Measurements from ENCODE around the gene NOTCH4.

DNA sequence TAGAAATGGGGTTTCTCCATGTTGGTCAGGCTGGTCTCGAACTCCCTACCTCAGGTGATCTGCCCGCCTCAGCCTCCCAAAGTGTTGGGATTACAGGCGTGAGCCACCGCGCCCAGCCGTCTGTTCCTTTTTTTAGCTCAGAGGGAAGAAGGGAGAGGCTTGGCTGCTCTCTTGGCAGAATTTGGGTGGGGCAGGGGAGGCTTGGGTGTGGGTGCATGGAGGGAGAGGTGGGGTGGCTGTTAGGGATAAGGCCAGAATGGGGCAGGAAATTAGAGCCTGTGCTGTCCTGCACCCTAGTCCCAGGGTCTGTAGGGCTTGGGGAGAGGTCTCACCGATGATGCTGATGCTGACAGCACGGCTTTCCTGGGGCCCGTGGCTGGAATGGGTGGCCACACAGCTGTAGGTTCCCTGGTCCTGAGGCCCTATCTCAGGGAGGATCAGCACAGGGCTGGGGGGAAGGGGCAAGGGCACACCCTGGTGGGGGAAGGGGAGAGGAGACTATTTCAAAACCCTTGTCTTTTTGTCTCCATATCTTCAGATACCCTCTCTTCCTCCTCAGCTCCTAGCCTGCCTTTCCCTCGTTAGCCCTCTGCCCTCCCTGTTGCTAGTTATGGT, 41.8 kb downstream of the NOTCH4 start:
- TF ChIP-seq JUN (IDR thresholded peaks at IDR 0.05; ENCODE audit: borderline replicate concordance, insufficient read depth, insufficient read length, low read depth) (no peak), POLR2AphosphoS5 (IDR thresholded peaks at IDR 0.05; ENCODE audit: insufficient read depth, low read depth, low read length) (no peak), POLR2A (IDR thresholded peaks at IDR 0.05; ENCODE audit: low read depth, low read length) (no peak)
- TF ChIP-seq, protein P1, sequence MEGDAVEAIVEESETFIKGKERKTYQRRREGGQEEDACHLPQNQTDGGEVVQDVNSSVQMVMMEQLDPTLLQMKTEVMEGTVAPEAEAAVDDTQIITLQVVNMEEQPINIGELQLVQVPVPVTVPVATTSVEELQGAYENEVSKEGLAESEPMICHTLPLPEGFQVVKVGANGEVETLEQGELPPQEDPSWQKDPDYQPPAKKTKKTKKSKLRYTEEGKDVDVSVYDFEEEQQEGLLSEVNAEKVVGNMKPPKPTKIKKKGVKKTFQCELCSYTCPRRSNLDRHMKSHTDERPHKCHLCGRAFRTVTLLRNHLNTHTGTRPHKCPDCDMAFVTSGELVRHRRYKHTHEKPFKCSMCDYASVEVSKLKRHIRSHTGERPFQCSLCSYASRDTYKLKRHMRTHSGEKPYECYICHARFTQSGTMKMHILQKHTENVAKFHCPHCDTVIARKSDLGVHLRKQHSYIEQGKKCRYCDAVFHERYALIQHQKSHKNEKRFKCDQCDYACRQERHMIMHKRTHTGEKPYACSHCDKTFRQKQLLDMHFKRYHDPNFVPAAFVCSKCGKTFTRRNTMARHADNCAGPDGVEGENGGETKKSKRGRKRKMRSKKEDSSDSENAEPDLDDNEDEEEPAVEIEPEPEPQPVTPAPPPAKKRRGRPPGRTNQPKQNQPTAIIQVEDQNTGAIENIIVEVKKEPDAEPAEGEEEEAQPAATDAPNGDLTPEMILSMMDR (IDR thresholded peaks at IDR 0.05; ENCODE audit: extremely low read depth in 1 of 2, insufficient read depth in 1 of 2, low read depth in 1 of 2, low read length in 2 of 2) = no peak
- TF ChIP-seq, protein P2, sequence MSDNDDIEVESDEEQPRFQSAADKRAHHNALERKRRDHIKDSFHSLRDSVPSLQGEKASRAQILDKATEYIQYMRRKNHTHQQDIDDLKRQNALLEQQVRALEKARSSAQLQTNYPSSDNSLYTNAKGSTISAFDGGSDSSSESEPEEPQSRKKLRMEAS (IDR thresholded peaks at IDR 0.05; ENCODE audit: insufficient read depth, insufficient read length) = no peak

All from endothelial cell of umbilical vein (primary cell).